HL-60 (cell line): ENCODE measurements around the gene PHF19.

Experiments used
- CTCF ChIP-seq: IDR thresholded peaks from one replicate; pipeline ENCODE4 v1.5.1; 2011; ENCODE audit warnings: low read length, control low read depth, inconsistent platforms; ENCODE audit not compliant: insufficient read depth
- GABPA ChIP-seq: IDR thresholded peaks from 2 replicates; pipeline ENCODE4 v1.6.1; 2012; ENCODE audit warnings: low read depth
- POLR2AphosphoS5 ChIP-seq: IDR thresholded peaks from 2 replicates; pipeline ENCODE4 v1.6.1; 2012; ENCODE audit warnings: low read depth
- REST ChIP-seq: IDR thresholded peaks from 2 replicates; pipeline ENCODE4 v1.6.1; 2012; ENCODE audit warnings: low read depth; ENCODE audit not compliant: insufficient replicate concordance
- SPI1 ChIP-seq: IDR thresholded peaks from 2 replicates; pipeline ENCODE4 v1.6.1; 2012; ENCODE audit warnings: low read depth, mild to moderate bottlenecking, borderline replicate concordance

- no peak for TF ChIP-seq REST
- TF ChIP-seq POLR2AphosphoS5: no peak
- no peak for TF ChIP-seq CTCF
- no peak for TF ChIP-seq GABPA
- TF ChIP-seq SPI1: no peak
Observed at GRCh38 chr9:120820095-120820494, 56.9 kb downstream of the PHF19 start.
